Common myeloid progenitor, CD34-positive (primary cell): Measurements from ENCODE around the gene MED27.
"Not testable (repeated sequence)": the region's sequence is repeated elsewhere in the genome, so short reads cannot be mapped to it uniquely, and the experiment has no call there.

ENCODE experiments used
- CTCF ChIA-PET: fragments of 350-600 bp; sonication (Branson Sonifier 250); formaldehyde crosslinking; loops from one replicate; lab custom pipeline; 2021; ENCODE audit warnings: antibody characterized with exemption; lab: Charles Lee
- POLR2A ChIA-PET: fragments of 350-600 bp; sonication (Branson Sonifier 250); formaldehyde crosslinking; loops from one replicate; lab custom pipeline; 2021; ENCODE audit warnings: antibody characterized with exemption; lab: Charles Lee
- DNase-seq, 3 donors: peaks; one replicate each; pipeline versions ENCODE4 v3.0.0 to v3.0.0-alpha.2; 2013
- H3K27ac ChIP-seq, 2 experiments: 1 replicate in 1 of 2; 2 replicates in 1 of 2; pipeline ENCODE4 v1.7.0; 2013; ENCODE audit warnings: inconsistent platforms in 2 of 2, low read length in 2 of 2, mild to moderate bottlenecking in 2 of 2, low read depth in 1 of 2, moderate library complexity in 1 of 2; ENCODE audit not compliant: severe bottlenecking in 2 of 2, insufficient read depth in 1 of 2, poor library complexity in 1 of 2
- H3K27me3 ChIP-seq, 5 experiments: replicated peaks in 2 of 5; 1 replicate in 3 of 5; 2 replicates in 2 of 5; pipeline versions ENCODE4 v1.6.1 to v1.7.0; 2013; ENCODE audit warnings: low read length in 4 of 5, mild to moderate bottlenecking in 2 of 5, moderate library complexity in 2 of 5, inconsistent platforms in 1 of 5; ENCODE audit not compliant: insufficient read depth in 5 of 5, control insufficient read depth in 4 of 5
- H3K36me3 ChIP-seq, 4 experiments: 1 replicate in 2 of 4; 2 replicates in 2 of 4; pipeline versions ENCODE4 v1.6.1 to v1.7.0; 2013; ENCODE audit warnings: low read length in 3 of 4, control low read depth in 1 of 4, mild to moderate bottlenecking in 1 of 4; ENCODE audit not compliant: control insufficient read depth in 4 of 4, insufficient read depth in 4 of 4
- H3K4me1 ChIP-seq, 4 experiments: 1 replicate in 3 of 4; 2 replicates in 1 of 4; pipeline versions ENCODE4 v1.6.1 to v1.7.1; 2013; ENCODE audit warnings: low read length in 3 of 4, mild to moderate bottlenecking in 3 of 4, control low read depth in 1 of 4, inconsistent platforms in 1 of 4, moderate library complexity in 1 of 4; ENCODE audit not compliant: control insufficient read depth in 4 of 4, insufficient read depth in 4 of 4; ENCODE audit errors: control extremely low read depth in 1 of 4
- H3K4me3 ChIP-seq, 7 experiments: 1 replicate in 4 of 7; 2 replicates in 3 of 7; pipeline versions ENCODE4 v1.5.1 to v1.7.0; 2013; ENCODE audit warnings: mild to moderate bottlenecking in 7 of 7, low read length in 6 of 7, moderate library complexity in 6 of 7, inconsistent platforms in 2 of 7, low read depth in 2 of 7, control low read depth in 1 of 7; ENCODE audit not compliant: insufficient read depth in 4 of 7, control insufficient read depth in 1 of 7; ENCODE audit errors: extremely low read depth in 1 of 7
- H3K9me3 ChIP-seq, 5 experiments: 1 replicate in 4 of 5; 2 replicates in 1 of 5; pipeline versions ENCODE4 v1.6.1 to v1.7.1; 2013; ENCODE audit warnings: low read length in 4 of 5, mild to moderate bottlenecking in 2 of 5, inconsistent platforms in 1 of 5, low read depth in 1 of 5, moderate library complexity in 1 of 5; ENCODE audit not compliant: control insufficient read depth in 4 of 5, insufficient read depth in 2 of 5; ENCODE audit errors: control extremely low read depth in 1 of 5
- WGBS: methylation state at CpG from one replicate; pipeline ENCODE4 v1.1.5; 2013; ENCODE audit not compliant: insufficient coverage; 5-methylcytosine and 5-hydroxymethylcytosine counted together

Gene MED27

GRCh38 chr9:131927091-131927490, 152.6 kb downstream of the MED27 start:
- ChIA-PET CTCF (no interaction called here), POLR2A (no interaction called here)
- no peak for DNase-seq
- no peak overlapping the region for H3K4me3 ChIP-seq
- no peak overlapping the region for H3K27ac ChIP-seq
- H3K4me1 ChIP-seq: no peaks in the 10 kb centered on the region
- peaks cover 0 to 5% (median 0%) of the 10 kb centered on the region in 4 experiments for H3K36me3 ChIP-seq
- 100% methylated on average over 1 of the region's 3 CpGs for WGBS
- peaks cover 0 to 3% (median 0%) of the 10 kb centered on the region in 5 experiments for H3K9me3 ChIP-seq
- H3K27me3 ChIP-seq: no peaks in the 10 kb centered on the region

- 97% methylated on average over 4 of the region's 6 CpGs for WGBS
- ChIA-PET POLR2A (no interaction called here), CTCF (interaction anchor here (1.9 kb wide), 1 partner anchor 9 kb away, joined by 4 read pairs; no protein-coding TSS in a partner anchor)
- Histone ChIP-seq H3K4me3 (no peak overlapping the region), H3K9me3 (no peaks in the 10 kb centered on the region), H3K36me3 (peaks cover 0 to 5% (median 0%) of the 10 kb centered on the region in 4 experiments), H3K27me3 (no peaks in the 10 kb centered on the region), H3K4me1 (no peaks in the 10 kb centered on the region), H3K27ac (no peak overlapping the region)
- DNase-seq: no peak
These were observed 153.2 kb downstream of the MED27 start for GRCh38 chr9:131926360-131926922.

GRCh38 chr9:131925677-131926177, 153.9 kb downstream of the MED27 start:
- ChIA-PET CTCF (interaction anchor here (1.2 to 1.9 kb wide), 2 partner anchors 10 to 74 kb away, joined by 3 to 4 read pairs; no protein-coding TSS in a partner anchor), POLR2A (no interaction called here)
- H3K36me3 ChIP-seq: peaks cover 0 to 5% (median 0%) of the 10 kb centered on the region in 4 experiments
- H3K4me1 ChIP-seq: no peaks in the 10 kb centered on the region
- WGBS: 95% methylated on average over 4 of the region's 6 CpGs
- no peak overlapping the region for H3K27ac ChIP-seq
- DNase-seq: no peak
- no peaks in the 10 kb centered on the region for H3K9me3 ChIP-seq
- H3K4me3 ChIP-seq: no peak overlapping the region
- no peaks in the 10 kb centered on the region for H3K27me3 ChIP-seq

GRCh38 chr9:131923766-131924165, 155.9 kb downstream of the MED27 start:
- H3K4me3 ChIP-seq: no peak overlapping the region
- ChIA-PET CTCF (no interaction called here), POLR2A (no interaction called here)
- no peaks in the 10 kb centered on the region for H3K9me3 ChIP-seq
- no peaks in the 10 kb centered on the region for H3K27me3 ChIP-seq
- WGBS: no CpG with 5 or more reads among the region's 4 CpGs
- H3K27ac ChIP-seq: no peak overlapping the region
- DNase-seq: no peak
- no peaks in the 10 kb centered on the region for H3K4me1 ChIP-seq
- H3K36me3 ChIP-seq: peaks cover 0 to 2% (median 0%) of the 10 kb centered on the region in 4 experiments

GRCh38 chr9:131923132-131923671, 156.5 kb downstream of the MED27 start:
- H3K27ac ChIP-seq: no peak overlapping the region
- CTCF ChIA-PET: no interaction called here
- 100% methylated on average over 3 of the region's 3 CpGs for whole genome bisulfite sequencing

GRCh38 chr9:131921635-131922034, 158.0 kb downstream of the MED27 start:
- DNase-seq, CTCF ChIA-PET, H3K27ac ChIP-seq, H3K27me3 ChIP-seq, H3K4me1 ChIP-seq, H3K9me3 ChIP-seq, POLR2A ChIA-PET, H3K36me3 ChIP-seq, H3K4me3 ChIP-seq: not testable (repeated sequence)
- 100% methylated on average over 1 of the region's 5 CpGs for WGBS

More at GRCh38 chr9:131923132-131923671, 156.5 kb downstream of the MED27 start:
- POLR2A ChIA-PET: no interaction called here
- no peak overlapping the region for H3K4me3 ChIP-seq
- H3K27me3 ChIP-seq: no peaks in the 10 kb centered on the region
- peaks cover 0 to 2% (median 0%) of the 10 kb centered on the region in 4 experiments for H3K36me3 ChIP-seq
- DNase-seq: no peak
- H3K9me3 ChIP-seq: no peaks in the 10 kb centered on the region
- no peaks in the 10 kb centered on the region for H3K4me1 ChIP-seq

- no peaks in the 10 kb centered on the region for H3K9me3 ChIP-seq
- no peaks in the 10 kb centered on the region for H3K4me1 ChIP-seq
- no peak overlapping the region for H3K27ac ChIP-seq
- H3K4me3 ChIP-seq: no peak overlapping the region
- ChIA-PET CTCF (no interaction called here), POLR2A (no interaction called here)
- no peak for DNase-seq
- no peaks in the 10 kb centered on the region for H3K27me3 ChIP-seq
- 100% methylated on average over 1 of the region's 1 CpG for WGBS
- peaks cover 0 to 2% (median under 1%) of the 10 kb centered on the region in 4 experiments for H3K36me3 ChIP-seq
These were observed 160.5 kb downstream of the MED27 start for GRCh38 chr9:131919216-131919615.
